HG02938 (cell line): ENCODE measurements around the gene ZNF385D.

ENCODE experiments used
- ATAC-seq: cut with Tn5 transposase; IDR thresholded peaks from one replicate; pipeline ENCODE4 v1.9.1; 2021; ENCODE audit warnings: mild to moderate bottlenecking, moderate library complexity; ENCODE audit not compliant: unreplicated experiment

Gene ZNF385D

GRCh38 chr3:21750080-21750696, 822 bp downstream of the ZNF385D start:
- ATAC-seq: no peak

- ATAC-seq: no peak
Measured at GRCh38 chr3:21747966-21748555, 2.9 kb downstream of the ZNF385D start.

DNA sequence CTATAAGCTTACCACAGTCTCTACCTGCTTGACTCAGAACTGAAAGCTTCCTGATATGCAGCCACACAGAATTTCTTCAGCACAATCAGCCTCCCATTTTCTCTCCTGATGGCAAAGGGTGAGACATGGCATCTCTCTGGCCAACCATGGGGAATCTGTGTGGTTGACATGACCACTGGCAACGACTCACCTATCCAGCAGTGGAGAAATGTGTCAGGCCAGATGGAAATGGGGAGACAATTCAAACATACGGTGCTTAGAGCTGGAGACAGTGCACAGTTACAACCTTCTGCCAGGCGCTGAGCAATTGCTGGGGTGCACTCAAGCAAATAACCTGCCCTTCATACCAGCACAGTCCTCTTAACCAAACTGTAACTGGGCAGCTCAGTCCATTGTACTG, 3.6 kb downstream of the ZNF385D start:
- ATAC-seq: no peak

GRCh38 chr3:21745966-21746365, 5.0 kb downstream of the ZNF385D start:
- no peak for ATAC-seq

GRCh38 chr3:21744793-21745192, 6.2 kb downstream of the ZNF385D start:
- ATAC-seq: no peak

DNA sequence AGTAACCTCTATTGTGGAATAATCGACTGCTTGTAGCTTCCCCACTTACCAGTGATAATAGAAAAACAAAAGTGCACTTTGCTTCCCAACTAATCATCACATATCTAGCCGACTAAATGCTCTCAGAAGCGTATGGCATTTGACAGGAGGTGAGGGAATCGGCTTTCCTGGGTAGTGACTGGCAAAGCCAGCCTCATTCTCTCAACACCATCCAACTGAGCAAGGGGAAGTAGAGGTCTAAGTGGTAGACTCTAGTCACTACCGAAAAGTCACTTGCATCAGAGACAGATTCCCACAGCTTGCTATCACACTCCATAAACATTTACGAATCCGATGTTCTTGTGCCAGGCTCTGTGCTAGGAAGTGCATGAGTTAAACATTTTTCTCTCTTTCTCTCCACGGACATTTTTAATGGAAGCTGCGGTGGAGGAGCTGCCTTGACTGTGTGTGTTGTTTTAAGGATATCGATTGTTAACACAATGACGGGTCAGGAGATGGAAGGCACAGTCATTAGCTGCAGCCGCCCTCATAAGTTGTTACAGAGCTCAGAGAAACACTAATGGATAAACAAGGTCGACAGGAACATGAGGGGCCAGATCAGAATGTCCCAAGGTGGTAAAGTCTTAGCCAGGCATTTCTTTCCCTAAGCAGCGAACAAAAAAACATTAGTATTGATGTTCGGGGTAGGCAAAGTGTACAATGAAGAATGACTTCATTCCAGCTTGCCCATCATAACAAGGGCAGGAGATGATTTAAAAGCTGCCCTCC, 11.9 kb downstream of the ZNF385D start:
- no peak for ATAC-seq

DNA sequence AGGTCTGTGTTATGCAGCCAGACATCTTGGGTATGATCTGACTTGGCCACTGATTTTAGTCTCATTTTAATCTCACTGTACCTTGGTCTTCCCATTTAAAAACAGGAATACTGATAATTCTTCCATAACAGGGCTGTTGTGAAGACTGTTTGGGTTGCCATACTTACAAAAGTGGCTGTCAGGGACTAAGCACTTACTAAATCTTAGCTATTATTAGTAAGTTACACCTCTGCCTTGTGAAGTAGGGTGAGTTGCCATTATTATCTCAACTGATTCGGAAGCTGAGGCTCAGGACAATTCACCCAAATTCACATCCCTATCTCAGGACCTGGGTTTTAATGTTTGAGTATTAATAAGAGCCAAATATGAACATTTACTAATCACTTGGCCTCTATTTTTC, 12.7 kb downstream of the ZNF385D start:
- ATAC-seq: no peak

GRCh38 chr3:21734746-21735145, 16.3 kb downstream of the ZNF385D start:
- ATAC-seq: no peak

GRCh38 chr3:21729888-21730459, 21.0 kb downstream of the ZNF385D start:
- ATAC-seq: no peak

GRCh38 chr3:21729331-21729730, 21.7 kb downstream of the ZNF385D start:
- no peak for ATAC-seq

- no peak for ATAC-seq
Measured at GRCh38 chr3:21722768-21723167, 28.2 kb downstream of the ZNF385D start.

DNA sequence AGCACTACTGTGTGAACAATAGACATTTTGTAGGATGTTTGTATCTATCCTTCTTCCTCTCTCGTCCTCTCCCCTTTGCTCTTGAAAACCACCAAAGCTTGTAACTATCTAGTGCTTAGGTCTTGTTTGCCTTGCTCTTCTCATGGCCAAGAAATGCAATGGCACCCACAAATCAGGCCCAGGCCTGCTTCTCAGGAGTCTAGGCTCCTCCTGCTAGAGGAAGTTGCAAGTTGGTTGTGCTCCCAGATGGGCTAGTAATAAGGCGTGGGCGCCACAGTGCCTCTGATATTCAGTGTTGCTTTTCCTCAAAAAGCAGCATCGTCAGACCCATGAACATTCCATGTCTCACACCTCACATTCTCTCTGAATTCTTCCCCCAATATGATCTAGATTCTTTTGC, 28.7 kb downstream of the ZNF385D start:
- no peak for ATAC-seq

GRCh38 chr3:21718943-21719591, 31.9 kb downstream of the ZNF385D start:
- ATAC-seq: no peak

- no peak for ATAC-seq
Measured at GRCh38 chr3:21718161-21718765, 32.7 kb downstream of the ZNF385D start.

DNA sequence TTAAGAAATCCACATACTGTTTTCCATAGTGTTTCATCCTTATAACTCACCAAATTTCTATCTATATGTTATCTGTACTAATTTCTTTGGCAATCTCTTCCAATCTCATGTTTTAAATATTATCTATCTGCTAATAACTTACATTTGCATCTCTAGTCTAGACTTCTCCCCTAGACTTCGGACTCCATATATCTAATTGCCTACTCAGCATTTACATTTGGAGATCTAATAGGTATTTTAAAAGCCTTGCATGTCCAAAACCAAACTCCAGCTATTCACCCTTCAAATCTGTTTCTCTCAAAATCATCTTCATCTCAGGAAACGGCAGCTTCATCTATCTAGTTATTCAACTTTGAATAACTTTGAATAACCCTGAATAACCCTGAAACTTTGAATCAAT, 35.3 kb downstream of the ZNF385D start:
- no peak for ATAC-seq

DNA sequence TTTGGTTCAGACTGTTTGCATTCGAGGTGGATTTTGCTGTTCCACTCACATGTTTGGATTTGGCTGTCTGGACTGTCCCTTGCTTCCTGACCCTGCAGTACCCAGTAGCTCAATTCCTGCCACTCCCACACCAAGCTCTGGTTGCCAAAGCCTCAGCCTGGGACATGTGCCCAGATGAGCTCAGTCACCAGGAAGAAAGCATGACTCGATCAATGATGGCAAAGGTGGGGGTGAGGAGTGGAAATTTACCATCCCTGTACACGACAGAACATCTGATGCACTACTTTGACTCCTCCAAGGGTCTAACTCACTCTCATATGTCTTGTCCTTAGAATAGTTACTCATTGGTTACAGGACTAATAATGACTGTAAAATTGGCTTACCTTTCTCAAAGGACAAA, 45.2 kb downstream of the ZNF385D start:
- ATAC-seq: no peak

- no peak for ATAC-seq
Measured at GRCh38 chr3:21704796-21705195, 46.2 kb downstream of the ZNF385D start.

DNA sequence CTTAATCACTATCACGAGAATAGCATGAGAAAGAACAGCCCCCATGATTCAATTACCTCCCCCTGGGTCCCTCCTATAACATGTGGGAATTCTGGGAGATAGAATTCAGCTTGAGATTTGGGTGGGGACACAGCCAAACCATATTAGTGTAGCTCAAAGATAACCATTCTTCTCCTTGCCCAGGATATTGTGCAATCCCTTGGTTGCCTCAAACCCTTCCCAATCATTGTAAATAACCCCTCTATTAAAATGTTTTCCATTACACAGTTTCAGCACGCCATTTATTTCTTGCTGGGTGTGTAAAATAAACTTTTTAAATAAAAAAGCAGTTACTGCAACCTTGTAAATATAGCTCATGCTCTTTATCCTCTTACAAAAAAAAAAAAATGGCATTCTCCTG, 47.7 kb downstream of the ZNF385D start:
- ATAC-seq: no peak

DNA sequence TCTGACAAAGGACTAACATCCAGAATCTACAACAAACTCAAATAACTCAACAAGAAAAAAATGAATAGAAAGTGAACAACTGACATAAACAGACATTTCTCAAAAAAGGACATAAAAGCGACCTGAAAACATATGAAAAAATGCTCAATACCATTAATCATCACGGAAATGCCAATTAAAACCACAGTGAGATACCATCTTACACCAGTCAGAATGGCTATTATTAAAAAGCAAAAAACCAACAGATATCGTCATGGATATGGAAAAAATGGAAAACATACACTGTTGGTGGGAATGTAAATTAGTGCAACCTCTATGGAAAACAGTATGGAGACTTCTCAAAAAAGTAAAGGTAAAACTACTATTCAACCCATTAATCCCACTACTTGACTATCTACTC, 53.3 kb downstream of the ZNF385D start:
- no peak for ATAC-seq

DNA sequence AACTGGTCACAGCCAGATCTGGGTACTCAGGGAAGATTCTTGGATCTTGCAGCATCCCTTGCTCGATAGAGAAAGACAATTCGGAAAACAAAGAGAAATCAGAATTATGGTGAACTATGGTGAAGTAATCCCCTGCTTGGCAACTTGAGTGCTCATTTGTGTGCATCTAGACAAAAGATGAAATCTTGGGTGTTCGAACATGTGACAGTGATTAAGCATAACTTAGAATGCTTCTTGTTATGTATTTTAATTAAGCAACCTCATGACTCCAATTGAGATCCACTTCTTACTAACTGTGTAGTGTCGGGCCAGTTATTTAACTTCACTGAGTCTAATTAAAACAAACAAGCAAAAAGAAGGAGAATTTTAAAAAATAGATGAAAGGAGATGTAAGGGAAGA, 56.5 kb downstream of the ZNF385D start:
- ATAC-seq: no peak

DNA sequence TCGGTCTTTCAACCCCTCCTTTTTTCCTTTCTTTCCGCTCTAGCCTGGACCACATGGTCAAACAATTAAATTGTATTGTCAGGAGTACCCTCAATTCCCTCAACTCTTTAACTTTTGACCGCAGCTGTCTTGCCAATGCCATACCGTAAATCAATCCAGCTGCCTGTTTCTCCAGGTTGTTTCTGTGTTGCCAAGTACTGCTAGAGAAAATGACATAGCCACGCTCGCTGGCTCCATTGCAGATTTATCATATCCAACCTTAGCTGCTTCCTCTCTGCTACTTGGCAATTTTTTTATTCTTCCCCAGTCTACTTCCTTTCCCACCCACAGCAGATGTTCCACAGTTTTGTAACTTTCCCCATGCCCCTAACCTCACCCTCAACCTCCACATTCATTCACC, 60.0 kb downstream of the ZNF385D start:
- no peak for ATAC-seq
